GM19193 (cell line): Measurements from ENCODE around the gene RAB7A.

Experiments used
- POLR2A ChIP-seq: IDR thresholded peaks from 4 replicates; pipeline ENCODE4 v1.6.1; 2011; ENCODE audit not compliant: insufficient read depth, insufficient read length; ENCODE audit errors: extremely low read depth

The RAB7A gene

GRCh38 chr3:128734523-128735189 lies 8.7 kb downstream of the RAB7A start:
- TF ChIP-seq POLR2A = no peak

GRCh38 chr3:128735287-128735686 lies 9.3 kb downstream of the RAB7A start:
- TF ChIP-seq POLR2A = no peak

- no peak for TF ChIP-seq POLR2A
These were observed 9.9 kb downstream of the RAB7A start for GRCh38 chr3:128735884-128736283.

- no peak for TF ChIP-seq POLR2A
These were observed 10.6 kb downstream of the RAB7A start for GRCh38 chr3:128736601-128737000.

GRCh38 chr3:128740621-128741020 lies 14.6 kb downstream of the RAB7A start:
- no peak for TF ChIP-seq POLR2A

GRCh38 chr3:128742821-128743594 lies 17.0 kb downstream of the RAB7A start:
- no peak for TF ChIP-seq POLR2A

GRCh38 chr3:128745742-128746141 lies 19.8 kb downstream of the RAB7A start:
- no peak for TF ChIP-seq POLR2A

GRCh38 chr3:128746881-128747280 lies 20.9 kb downstream of the RAB7A start:
- no peak for TF ChIP-seq POLR2A

GRCh38 chr3:128748557-128748956 lies 22.6 kb downstream of the RAB7A start:
- no peak for TF ChIP-seq POLR2A

GRCh38 chr3:128749035-128749434 lies 23.1 kb downstream of the RAB7A start:
- TF ChIP-seq POLR2A = no peak

- TF ChIP-seq POLR2A = no peak
These were observed 27.7 kb downstream of the RAB7A start for GRCh38 chr3:128753715-128754114.

- no peak for TF ChIP-seq POLR2A
These were observed 34.1 kb downstream of the RAB7A start for GRCh38 chr3:128760042-128760441.

- no peak for TF ChIP-seq POLR2A
These were observed 34.9 kb downstream of the RAB7A start for GRCh38 chr3:128760881-128761280.

GRCh38 chr3:128761392-128761791 lies 35.4 kb downstream of the RAB7A start:
- no peak for TF ChIP-seq POLR2A

- TF ChIP-seq POLR2A = no peak
These were observed 38.0 kb downstream of the RAB7A start for GRCh38 chr3:128763967-128764366.

GRCh38 chr3:128764863-128765262 lies 38.9 kb downstream of the RAB7A start:
- TF ChIP-seq POLR2A = no peak

- no peak for TF ChIP-seq POLR2A
These were observed 41.2 kb downstream of the RAB7A start for GRCh38 chr3:128767094-128767750.

- no peak for TF ChIP-seq POLR2A
These were observed 42.5 kb downstream of the RAB7A start for GRCh38 chr3:128768471-128768870.
